Neural cell (in vitro differentiated cells): ENCODE results near the gene CACNA1C.

Experiments used
- CTCF ChIP-seq: fragments of 450-650 bp; IDR thresholded peaks from 2 replicates; pipeline ENCODE4 v1.5.1; 2014; ENCODE audit warnings: antibody characterized with exemption, mild to moderate bottlenecking, moderate library complexity; ENCODE audit not compliant: poor library complexity, severe bottlenecking
- POLR2AphosphoS5 ChIP-seq: IDR thresholded peaks from 2 replicates; pipeline ENCODE4 v1.6.1; 2012
- SMC3 ChIP-seq: fragments of 450-650 bp; conservative IDR thresholded peaks from 2 replicates; pipeline ENCODE4 v1.6.1; 2014; ENCODE audit warnings: antibody characterized with exemption, mild to moderate bottlenecking, moderate library complexity; ENCODE audit not compliant: poor library complexity

- TF ChIP-seq CTCF (no peak), SMC3 (no peak), POLR2AphosphoS5 (no peak)
Measured at GRCh38 chr12:2307550-2307949, 254.8 kb downstream of the CACNA1C start.
